GM12878 (cell line): Measurements from ENCODE around the gene DSG1.

Source experiments
- CHD4 ChIP-seq: fragments of 200-600 bp; sonication (generic); IDR thresholded peaks from 2 replicates; pipeline ENCODE4 v1.6.1; 2016; ENCODE audit warnings: mild to moderate bottlenecking
- NRF1 ChIP-seq: conservative IDR thresholded peaks from 2 replicates; pipeline ENCODE4 v1.6.1; 2011; ENCODE audit warnings: mild to moderate bottlenecking, low read depth, low read length, improper control_type of control experiment
- RAD21 ChIP-seq: IDR thresholded peaks from 2 replicates; pipeline ENCODE4 v1.6.1; 2011; ENCODE audit warnings: mild to moderate bottlenecking, low read depth, low read length, moderate library complexity; ENCODE audit not compliant: insufficient read depth
- STAT1 ChIP-seq: fragments of 450-650 bp; conservative IDR thresholded peaks from 2 replicates; pipeline ENCODE4 v1.6.1; 2014; ENCODE audit warnings: antibody characterized with exemption, mild to moderate bottlenecking
- TF ChIP-seq, protein P1 (sequence below), 3 experiments: IDR thresholded peaks in 2 of 3; conservative IDR thresholded peaks in 1 of 3; 2 replicates each; pipeline ENCODE4 v1.5.1; 2011; ENCODE audit warnings: low read depth in 3 of 3, low read length in 3 of 3, mild to moderate bottlenecking in 3 of 3, control low read depth in 2 of 3, moderate library complexity in 2 of 3, inconsistent platforms in 1 of 3, mixed read lengths in 1 of 3; ENCODE audit not compliant: control insufficient read depth in 2 of 3, insufficient read depth in 1 of 3; ENCODE audit errors: extremely low read depth in 1 of 3
- TF ChIP-seq, protein P2 (sequence below): IDR thresholded peaks from 2 replicates; pipeline ENCODE4 v1.6.1; 2011; ENCODE audit warnings: mild to moderate bottlenecking, low read depth, low read length, moderate library complexity; ENCODE audit not compliant: insufficient replicate concordance
- TF ChIP-seq, protein P3 (sequence below): fragments of 450-650 bp; IDR thresholded peaks from 2 replicates; pipeline ENCODE4 v1.6.1; 2017; ENCODE audit warnings: borderline replicate concordance
- TF ChIP-seq, protein P4 (sequence below): IDR thresholded peaks from 2 replicates; pipeline ENCODE4 v1.6.1; 2012; ENCODE audit warnings: mild to moderate bottlenecking, low read depth, low read length

DNA sequence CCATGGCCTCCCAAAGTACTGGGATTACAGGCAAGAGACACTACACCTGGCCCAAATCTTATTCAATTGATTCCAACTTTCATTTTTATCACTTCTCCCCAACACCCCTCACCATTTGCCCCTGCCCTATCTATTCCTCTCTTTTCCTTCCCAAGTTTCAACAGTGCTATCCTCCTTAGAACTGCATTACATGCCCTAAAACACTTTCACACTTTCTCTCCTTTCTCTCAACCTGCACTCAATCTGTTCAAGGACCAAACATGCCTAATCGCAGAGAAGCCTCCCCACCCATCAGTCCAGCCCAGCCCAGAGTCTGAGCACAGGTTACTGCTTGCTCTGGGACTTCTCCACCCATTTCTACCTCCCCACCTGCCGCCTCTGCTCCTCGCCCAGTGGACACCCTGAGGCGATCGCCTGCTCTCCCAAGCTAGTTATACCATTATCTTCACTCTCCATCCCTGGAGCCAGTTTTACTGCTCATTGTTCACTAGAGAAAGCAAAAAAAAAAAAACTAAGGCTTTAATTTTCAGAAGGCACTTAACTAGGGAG is 23.7 kb upstream of the DSG1 start:
- TF ChIP-seq, protein P1, sequence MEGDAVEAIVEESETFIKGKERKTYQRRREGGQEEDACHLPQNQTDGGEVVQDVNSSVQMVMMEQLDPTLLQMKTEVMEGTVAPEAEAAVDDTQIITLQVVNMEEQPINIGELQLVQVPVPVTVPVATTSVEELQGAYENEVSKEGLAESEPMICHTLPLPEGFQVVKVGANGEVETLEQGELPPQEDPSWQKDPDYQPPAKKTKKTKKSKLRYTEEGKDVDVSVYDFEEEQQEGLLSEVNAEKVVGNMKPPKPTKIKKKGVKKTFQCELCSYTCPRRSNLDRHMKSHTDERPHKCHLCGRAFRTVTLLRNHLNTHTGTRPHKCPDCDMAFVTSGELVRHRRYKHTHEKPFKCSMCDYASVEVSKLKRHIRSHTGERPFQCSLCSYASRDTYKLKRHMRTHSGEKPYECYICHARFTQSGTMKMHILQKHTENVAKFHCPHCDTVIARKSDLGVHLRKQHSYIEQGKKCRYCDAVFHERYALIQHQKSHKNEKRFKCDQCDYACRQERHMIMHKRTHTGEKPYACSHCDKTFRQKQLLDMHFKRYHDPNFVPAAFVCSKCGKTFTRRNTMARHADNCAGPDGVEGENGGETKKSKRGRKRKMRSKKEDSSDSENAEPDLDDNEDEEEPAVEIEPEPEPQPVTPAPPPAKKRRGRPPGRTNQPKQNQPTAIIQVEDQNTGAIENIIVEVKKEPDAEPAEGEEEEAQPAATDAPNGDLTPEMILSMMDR (IDR thresholded peaks at IDR 0.05 in 2 of 3, conservative IDR thresholded peaks at IDR 0.05 in 1 of 3; ENCODE audit: control insufficient read depth in 2 of 3, extremely low read depth in 1 of 3, insufficient read depth in 1 of 3, low read depth in 3 of 3, low read length in 3 of 3), result no peak
- TF ChIP-seq, protein P2, sequence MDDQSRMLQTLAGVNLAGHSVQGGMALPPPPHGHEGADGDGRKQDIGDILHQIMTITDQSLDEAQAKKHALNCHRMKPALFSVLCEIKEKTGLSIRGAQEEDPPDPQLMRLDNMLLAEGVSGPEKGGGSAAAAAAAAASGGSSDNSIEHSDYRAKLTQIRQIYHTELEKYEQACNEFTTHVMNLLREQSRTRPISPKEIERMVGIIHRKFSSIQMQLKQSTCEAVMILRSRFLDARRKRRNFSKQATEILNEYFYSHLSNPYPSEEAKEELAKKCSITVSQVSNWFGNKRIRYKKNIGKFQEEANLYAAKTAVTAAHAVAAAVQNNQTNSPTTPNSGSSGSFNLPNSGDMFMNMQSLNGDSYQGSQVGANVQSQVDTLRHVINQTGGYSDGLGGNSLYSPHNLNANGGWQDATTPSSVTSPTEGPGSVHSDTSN, result no peak
- TF ChIP-seq RAD21 (no peak), STAT1 (no peak), CHD4 (no peak), NRF1 (no peak)
- TF ChIP-seq, protein P3, sequence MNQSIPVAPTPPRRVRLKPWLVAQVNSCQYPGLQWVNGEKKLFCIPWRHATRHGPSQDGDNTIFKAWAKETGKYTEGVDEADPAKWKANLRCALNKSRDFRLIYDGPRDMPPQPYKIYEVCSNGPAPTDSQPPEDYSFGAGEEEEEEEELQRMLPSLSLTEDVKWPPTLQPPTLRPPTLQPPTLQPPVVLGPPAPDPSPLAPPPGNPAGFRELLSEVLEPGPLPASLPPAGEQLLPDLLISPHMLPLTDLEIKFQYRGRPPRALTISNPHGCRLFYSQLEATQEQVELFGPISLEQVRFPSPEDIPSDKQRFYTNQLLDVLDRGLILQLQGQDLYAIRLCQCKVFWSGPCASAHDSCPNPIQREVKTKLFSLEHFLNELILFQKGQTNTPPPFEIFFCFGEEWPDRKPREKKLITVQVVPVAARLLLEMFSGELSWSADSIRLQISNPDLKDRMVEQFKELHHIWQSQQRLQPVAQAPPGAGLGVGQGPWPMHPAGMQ, result no peak
- TF ChIP-seq, protein P4, sequence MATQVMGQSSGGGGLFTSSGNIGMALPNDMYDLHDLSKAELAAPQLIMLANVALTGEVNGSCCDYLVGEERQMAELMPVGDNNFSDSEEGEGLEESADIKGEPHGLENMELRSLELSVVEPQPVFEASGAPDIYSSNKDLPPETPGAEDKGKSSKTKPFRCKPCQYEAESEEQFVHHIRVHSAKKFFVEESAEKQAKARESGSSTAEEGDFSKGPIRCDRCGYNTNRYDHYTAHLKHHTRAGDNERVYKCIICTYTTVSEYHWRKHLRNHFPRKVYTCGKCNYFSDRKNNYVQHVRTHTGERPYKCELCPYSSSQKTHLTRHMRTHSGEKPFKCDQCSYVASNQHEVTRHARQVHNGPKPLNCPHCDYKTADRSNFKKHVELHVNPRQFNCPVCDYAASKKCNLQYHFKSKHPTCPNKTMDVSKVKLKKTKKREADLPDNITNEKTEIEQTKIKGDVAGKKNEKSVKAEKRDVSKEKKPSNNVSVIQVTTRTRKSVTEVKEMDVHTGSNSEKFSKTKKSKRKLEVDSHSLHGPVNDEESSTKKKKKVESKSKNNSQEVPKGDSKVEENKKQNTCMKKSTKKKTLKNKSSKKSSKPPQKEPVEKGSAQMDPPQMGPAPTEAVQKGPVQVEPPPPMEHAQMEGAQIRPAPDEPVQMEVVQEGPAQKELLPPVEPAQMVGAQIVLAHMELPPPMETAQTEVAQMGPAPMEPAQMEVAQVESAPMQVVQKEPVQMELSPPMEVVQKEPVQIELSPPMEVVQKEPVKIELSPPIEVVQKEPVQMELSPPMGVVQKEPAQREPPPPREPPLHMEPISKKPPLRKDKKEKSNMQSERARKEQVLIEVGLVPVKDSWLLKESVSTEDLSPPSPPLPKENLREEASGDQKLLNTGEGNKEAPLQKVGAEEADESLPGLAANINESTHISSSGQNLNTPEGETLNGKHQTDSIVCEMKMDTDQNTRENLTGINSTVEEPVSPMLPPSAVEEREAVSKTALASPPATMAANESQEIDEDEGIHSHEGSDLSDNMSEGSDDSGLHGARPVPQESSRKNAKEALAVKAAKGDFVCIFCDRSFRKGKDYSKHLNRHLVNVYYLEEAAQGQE, result no peak
